HG02610 (cell line): ENCODE data around the gene MELTF.

ENCODE experiments used
- ATAC-seq: cut with Tn5 transposase; IDR thresholded peaks from one replicate; pipeline ENCODE4 v1.9.1; 2021; ENCODE audit warnings: mild to moderate bottlenecking, moderate library complexity; ENCODE audit not compliant: unreplicated experiment

The MELTF gene

DNA sequence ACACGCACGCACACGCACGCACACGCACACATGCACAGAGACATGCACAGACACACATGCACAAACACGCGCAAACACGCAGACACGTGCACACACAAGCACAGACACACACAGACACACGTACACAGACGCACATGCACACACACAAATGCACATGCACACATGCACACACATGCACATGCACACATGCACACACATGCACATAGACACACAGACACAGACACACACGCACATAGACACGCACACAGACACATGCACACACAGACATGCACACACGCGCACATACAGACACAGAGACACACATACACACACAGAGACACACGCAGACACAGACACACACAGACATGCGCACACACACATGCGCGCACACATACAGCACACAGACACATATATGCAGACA, 34.6 kb downstream of the MELTF start:
- ATAC-seq: no peak

DNA sequence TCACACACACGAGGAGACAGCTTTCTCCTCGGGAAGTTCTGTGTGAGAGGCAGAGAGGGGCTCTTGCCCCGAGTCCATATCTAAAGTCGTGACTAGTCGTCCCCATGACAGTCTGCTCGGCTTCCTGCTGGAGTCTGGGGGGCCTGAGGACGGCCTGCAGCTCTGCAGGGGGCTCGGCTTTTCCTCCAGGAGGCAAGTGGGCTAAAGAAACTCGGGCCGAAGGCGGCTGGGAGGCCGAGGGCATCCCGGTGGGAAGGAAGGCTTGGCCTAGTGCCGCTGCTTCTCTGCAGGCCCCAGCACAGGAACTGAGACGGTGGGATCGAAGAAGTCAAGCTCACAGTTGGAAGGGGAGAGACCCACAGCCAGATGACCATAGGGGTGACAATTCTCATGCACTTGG, 35.6 kb downstream of the MELTF start:
- ATAC-seq: no peak

DNA sequence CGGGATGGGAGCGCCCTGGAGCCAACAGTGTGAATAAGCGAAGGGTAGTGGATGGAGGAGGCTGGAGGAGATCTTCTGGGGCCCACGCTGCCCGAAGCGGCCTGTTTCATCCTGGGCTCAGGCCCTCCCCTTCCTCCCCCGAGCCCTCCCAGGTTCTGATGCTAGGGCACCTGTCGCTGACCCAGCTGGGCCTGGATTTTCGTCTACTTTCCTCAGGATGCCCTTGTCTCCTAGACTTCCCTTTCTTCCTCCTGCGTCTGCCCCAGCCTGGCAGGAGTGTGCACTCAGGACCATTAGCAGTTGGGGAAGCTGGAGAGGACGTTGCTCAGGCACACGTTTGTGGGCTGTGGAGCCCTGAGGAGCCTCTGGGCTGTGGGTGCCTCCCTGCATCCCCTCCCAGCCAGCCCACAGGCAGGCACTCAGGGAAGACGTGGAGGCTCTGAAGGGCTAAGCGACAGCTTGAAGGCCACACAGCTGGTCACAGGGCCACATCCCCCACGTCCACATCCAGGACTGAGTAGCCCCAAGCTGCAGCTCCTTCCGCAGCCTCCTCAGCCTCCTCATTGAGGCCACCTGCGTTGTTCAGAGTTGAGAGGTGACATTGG, 37.1 kb downstream of the MELTF start:
- ATAC-seq: no peak

DNA sequence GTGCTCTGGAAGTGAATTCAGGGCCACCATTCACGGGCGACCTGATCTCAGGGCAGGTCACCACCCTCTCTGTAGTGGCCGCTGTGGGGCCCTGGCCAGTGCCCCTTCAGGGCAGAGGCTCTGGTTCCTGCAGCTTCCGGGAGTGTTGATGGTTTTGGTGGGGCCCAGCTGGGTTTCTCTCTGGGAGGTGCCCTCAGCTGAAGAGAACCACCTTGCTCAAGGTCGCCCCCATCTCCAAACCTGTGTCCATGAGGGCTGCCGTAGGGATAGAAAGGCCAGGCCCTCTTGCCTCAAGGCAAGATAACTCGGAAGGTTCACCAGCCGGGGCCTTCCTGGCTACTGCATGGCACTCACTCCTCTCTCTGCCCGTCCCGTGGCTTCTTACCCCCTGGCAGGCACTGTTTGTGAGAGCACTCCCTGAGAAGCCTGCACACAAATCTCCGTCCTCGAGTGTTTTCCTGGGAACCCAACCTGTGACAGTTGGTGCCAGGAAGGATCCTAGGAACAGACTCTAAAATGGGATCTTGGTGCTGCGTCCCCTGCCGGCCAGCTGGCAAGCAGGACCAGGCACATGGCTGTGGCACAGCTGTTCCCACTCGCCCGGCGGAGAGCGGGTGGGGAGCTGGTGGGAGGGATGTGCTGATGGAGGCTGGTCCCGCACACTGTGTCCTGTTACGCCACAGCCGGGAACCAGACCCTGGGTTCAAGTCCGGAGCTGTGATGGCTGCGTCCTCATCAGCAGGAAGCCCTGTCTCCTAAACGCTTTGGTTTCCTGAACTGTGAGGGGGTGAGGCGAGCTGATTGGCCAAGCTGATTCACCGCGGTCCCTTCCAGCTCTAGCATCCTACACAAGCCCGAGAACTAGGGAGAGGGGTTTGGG, 37.8 kb downstream of the MELTF start:
- ATAC-seq: no peak

DNA sequence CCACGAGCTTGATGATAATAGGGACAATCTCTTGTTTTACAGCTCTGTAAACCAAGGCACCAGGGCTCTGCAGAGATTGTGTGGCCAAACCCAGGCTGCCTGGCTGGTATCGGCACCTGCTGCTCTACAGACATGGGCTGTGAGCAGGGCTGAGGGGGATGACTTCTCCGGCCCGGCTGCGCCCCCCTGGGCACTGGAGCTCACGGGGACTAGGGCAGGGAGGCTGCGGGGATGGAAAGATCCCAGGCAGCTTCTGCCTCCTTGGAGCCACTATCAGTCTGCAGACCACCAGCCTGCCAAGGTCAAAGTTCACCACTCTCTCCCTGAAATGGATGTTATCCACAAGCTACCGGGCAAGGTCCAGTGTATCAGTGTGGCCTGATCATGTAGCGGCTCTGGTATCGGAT, 39.0 kb downstream of the MELTF start:
- ATAC-seq: no peak

DNA sequence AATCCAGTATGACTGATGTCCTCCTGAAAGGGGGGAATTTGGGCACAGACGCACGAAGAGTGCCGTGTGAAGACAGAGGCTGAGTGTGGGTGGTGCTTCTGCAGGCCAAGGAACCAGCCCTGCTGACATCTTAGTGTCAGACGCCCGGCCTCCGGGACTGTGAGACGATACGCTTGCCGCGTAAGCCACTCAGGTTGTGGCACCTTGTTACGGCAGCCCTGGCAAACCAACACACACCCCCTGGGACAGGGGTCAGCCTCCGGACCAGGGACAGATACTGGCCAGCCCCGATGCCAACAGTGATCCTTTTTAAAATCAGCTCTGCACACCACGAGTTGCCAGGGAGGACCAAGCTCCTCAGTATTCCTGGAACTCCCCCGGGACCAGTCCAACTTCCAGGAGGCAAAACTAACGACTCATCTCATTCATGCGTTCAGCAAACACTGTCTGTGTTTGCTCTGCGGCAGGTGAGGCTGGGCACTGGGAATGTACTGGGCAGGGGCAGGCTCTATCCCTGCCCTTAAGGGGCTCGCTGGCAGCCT, 39.8 kb downstream of the MELTF start:
- ATAC-seq: no peak

DNA sequence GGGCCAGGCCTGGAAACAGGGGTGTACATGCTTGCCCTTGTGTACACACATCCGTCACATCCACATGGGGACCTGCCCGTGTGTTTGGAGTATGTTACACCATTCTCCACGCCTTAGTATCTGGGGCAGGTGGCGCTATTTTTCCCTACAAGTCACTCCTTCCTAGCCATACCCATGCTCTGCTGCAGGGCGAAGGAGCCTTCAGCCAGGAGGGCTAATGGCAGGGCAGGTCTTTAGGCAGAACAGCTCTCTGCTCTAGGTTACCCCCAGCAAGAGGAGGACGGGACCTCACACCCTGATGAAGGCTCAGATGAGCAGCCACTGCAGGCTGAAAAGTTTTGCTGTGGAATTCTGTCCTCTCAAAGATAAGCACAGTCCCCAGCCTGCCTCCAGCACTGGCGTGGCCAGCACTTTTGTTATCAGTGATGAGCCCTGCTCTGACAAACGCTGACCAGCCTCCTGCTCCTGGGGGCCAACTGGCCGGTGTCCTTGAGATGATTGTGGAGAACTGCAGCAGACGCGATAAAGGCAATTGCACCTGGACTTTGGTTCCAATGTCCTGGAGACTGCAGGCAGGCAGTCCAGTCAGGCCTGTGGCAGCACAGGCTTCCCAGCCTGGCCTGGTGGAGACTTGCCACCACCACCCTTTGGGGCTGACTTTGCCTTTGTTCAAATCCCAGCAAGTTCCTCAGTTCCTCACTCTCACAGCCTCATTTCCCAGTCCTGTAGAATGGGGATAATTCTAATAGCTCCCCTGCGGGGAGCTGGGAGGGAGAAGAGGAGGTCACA, 41.2 kb downstream of the MELTF start:
- no peak for ATAC-seq

DNA sequence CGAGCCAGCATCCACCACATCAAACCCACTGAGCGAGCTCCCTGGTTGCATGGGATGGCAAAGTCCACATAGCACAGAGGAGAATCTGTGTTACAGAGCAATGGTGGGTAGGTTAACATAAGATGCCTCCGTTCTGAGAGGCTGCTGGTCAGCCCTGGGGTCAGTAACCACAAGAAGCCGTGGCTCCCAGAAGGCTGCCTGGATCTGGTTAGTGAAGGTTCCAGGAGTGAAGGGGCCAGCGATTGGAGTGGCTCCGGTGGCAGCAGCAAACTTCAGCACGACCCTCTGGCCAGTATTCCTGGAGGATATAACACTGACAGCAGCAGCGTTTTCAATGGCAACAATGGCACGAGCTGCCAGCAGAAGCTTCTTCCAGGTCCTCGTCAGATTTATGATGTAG, 42.6 kb downstream of the MELTF start:
- ATAC-seq: no peak

DNA sequence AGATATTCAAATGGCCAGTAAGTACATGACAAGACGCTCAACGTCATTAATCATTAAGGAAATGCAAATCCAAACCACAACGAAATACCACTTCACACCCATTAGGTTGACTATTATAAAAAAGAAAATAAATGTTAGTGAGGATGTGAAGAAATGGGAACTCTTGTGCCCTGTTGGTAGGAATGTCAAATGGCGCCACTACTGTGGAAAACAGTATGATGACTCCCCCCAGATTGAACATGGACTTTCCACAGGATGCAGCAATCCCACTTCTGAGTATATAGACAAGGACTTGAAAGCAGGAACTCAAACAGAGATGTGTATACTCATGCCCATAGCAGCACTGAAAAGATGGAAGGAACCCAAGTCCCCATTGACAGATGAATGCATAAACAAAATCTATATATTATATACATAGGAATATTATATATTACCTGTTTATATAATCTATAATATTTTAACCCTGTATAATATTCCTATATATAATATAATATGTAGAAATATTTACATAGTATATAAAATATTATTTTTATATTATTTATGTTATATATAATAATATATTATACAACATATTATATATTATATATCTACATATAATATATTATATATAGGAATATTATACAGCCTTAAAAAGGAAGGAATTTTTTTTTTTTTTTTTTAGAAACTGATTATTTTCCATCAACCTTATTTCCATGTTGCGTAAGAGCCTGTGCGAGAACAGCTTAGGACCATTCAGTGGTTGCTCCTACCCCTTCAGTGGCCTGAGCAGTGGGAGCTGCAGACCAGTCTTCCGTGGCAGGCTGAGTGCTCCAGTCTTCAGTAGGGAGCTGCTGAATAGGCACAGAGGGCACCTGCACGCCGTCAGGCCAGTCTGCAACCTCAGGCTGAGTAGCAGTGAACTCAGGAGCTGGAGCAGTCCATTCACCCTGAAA, 43.4 kb downstream of the MELTF start:
- no peak for ATAC-seq

DNA sequence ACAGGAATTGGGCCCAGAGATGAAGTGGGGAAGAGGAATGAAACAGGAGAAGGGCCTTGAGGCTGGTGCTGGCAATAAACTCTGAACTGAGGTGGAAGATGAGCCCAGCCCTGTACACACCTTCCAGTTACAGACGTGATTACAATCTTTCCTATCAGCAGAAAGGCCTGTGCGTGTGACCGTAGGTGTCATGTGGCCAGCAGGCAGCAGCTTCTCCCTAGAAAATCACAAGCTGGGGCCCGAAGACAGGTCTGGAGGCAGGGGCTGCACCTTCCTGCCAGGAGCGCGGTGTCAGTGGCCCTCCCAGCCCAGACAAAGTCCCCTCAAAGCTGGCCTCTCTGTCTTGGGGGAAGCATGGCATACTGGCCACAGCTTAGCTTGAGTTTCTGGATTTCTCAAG, 44.3 kb downstream of the MELTF start:
- no peak for ATAC-seq

DNA sequence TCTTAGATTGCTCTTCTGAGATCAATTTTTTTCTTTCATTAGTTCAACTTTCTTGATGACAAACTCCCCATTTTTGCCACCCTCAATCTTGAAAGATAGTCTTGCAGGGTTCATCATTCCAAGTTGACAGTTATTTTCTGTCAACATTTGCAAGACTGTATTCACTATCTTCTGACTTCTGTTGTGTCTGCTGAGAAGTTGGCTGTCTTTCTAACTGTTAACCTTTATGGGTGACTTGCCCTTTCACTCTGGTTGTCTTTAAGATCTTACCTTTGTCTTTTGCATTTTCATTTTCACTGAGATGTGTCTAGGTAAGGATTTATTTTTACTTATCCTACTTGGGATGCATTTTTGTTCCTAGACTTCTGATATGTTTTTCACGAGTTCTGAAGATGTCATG, 46.4 kb downstream of the MELTF start:
- no peak for ATAC-seq

DNA sequence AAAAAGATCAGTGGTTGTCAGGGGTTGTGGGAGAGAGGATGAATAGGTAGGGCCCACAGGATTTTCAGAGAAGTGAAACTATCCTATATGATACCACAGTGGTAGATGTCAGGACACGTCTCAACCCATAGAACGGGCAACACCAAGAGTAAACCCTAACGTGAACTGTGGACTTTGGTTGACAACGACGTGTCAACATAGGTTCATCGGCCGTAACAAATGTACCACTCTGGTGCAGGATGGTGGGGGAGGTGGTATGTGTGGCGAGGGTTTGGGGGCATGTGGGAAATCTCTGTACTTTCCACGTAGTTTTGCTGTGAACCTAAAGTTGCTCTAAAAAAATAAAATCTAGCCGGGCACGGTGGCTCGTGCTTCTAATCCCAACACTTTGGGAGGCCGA, 48.0 kb downstream of the MELTF start:
- ATAC-seq: no peak

DNA sequence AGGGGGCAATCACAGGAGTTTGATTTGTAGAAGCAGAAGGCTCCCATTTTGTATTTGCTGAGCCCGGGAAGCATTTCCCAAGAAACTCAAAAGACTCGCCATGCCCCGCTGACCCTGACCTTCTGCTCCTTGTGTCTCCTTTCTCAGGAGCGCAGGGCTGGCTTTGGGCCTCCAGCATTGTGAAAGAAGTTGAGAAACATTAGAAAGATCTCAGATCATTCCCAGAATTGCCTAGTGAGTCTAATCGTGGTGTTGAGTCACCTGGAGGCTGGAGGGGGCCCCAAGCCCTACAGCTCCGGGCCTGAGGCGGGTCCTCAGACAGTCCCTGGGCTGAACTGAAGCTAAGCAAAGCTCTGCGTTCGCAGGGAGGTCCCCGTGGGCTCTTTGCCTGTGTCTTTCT, 50.1 kb downstream of the MELTF start:
- no peak for ATAC-seq

DNA sequence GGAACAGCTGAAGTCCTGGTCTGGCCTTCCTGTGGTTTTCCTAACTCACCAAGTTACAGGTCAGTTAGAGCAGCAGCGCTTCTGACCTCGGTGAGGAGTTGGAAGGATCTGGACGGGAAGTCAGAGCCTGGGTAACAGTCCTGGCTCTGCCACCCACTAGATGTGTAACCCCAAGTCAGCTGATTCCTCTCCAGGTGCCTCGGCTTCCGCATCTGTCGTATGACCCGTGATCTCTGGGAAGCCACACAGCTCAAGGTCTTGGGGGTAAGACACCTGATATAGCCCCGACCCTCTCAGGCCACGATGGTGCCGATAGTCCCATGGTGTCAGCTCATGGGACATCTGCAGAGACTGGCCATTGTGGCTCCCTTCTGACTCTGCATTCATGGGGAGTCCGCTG, 52.7 kb downstream of the MELTF start:
- no peak for ATAC-seq

DNA sequence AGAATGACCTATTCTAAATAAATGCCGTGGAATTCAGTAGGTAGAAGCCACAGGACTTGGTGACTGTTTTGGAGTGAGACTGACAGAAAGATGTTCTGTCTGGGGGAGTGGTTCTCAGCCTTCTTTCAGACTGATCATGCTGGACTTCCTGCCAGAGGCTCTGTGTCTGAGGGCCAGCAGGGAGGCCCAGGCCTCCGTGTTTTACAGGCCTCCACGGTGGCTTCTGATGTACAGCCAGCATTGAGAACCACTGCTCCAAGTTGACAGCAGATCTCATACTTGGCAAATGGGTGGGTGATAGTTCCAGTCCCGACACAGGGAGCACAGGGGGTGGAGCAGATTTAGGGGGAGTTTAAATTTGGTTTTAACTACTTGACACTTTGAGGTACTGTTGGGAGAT, 54.3 kb downstream of the MELTF start:
- no peak for ATAC-seq

DNA sequence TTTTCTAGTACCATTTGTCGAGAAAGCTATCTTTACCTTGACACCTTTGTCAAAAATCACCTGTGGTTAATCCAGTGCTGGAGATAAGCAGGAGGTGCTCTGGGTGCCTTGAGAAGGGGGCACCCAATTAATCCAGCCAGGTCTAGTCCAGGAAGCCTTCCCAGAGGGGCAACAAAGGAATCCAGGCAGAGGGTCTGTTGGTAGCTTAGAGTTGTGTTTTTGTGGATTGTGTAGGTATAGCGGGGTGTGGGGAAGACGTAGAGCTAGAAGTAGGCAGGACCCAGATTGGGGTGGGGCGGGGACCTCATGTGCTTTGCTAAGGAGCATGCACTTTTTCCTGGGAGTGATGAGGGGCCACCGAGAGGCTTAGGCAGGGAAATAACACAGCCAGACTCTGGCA, 55.0 kb downstream of the MELTF start:
- no peak for ATAC-seq

DNA sequence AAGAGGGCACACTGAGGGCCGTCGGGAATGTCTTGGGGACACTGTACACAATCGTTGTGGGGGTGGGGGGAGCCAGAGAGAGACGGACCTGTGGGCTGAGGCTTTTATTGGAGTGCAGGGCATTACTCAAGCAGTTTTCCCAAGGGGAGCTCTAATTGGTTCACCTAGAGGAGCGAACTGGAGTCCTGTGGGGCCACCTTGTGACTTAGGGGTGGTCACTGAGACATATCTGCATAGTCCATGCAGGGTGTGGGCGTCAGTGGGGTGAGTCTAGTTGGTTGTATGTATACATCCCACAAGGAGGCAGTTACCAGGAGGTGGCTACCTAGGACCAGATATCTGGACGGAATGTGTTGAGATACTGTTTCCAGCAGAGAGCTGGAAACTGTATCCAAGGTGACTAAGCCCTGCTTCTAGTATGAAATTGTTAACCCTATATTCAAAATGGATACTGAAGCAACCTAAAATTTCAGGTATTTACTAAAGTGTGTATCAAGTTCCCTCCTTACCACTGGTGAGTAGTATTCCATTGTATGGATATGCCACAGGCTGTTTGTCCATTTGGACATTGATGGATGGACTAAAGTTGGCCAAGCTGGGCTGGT, 58.4 kb downstream of the MELTF start:
- ATAC-seq: no peak

DNA sequence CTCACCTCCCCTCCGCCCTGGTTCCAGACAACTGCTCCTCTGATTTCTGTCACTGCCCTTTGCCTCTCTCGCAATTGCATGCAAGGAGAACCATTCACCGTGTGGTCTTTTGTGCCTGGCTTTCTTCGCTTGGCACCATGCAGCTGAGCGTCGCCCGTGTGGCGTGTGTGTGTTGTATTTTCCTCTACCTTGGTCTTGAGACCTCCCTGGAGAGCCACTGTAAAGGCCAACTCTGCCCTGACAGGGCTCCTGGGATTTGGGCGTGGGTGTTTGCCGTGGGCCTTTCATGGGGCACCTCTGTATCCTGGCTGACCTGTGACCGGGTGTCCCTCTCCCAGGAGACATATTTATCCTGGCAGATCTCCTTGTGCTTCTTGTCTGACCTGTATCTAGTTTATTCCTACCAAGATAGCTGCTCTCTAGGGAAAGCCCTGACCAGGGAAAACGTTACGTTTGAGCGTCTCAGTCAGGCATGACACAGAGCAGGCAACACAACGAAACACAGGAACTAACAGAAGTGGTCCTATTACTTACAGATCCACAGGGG, 59.0 kb downstream of the MELTF start:
- no peak for ATAC-seq

DNA sequence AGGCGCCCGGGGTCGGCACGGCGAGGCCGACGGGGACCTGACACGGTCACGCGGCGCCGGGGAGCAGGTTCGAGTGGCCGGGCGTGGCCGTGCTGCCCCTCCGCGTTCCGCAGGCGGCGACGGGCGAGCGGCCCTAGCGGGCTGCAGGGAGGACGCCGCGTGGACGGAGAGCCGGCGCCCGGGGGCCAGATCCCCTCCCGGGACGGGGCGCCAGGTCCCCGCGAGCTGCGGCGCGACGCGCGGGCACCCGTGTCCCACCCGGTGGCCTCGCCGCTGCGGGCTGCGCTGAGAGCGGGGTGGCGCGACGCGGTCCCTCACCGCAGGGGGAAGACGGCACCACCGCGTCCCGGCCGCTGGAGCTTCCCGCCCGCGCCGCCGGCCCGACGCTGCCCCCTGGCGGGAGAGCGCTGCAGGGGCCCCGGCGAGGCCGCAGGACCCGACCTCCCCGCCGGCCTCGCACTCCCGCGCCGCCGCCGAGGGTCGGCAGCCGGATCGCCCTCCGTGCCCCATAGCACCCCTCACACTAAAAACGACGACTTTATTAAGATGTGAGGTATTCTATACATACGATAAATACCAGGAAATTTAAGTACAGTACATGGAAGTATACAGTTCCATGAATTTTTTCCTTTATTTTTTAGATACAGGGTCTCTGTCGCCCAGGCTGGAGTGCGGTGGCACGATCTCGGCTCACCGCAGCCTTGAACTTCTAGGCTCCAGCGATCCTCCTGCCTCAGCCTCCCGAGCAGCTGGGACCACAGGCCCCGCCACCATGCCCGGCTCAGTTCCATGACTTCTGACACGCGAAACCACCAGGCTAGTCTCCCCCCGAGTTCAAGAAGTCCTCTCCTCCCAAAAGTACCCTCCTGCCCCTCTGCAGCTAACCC, 59.7 kb downstream of the MELTF start:
- ATAC-seq: peak; percentile 51
